HG03354 (cell line): ENCODE data around the gene SIK3.
"Not testable (repeated sequence)": the region's sequence is repeated elsewhere in the genome, so short reads cannot be mapped to it uniquely, and the experiment has no call there.

Experiments used
- ATAC-seq: cut with Tn5 transposase; IDR thresholded peaks from one replicate; pipeline ENCODE4 v1.9.1; 2021; ENCODE audit warnings: mild to moderate bottlenecking; ENCODE audit not compliant: unreplicated experiment, poor library complexity, severe bottlenecking

Gene SIK3

DNA sequence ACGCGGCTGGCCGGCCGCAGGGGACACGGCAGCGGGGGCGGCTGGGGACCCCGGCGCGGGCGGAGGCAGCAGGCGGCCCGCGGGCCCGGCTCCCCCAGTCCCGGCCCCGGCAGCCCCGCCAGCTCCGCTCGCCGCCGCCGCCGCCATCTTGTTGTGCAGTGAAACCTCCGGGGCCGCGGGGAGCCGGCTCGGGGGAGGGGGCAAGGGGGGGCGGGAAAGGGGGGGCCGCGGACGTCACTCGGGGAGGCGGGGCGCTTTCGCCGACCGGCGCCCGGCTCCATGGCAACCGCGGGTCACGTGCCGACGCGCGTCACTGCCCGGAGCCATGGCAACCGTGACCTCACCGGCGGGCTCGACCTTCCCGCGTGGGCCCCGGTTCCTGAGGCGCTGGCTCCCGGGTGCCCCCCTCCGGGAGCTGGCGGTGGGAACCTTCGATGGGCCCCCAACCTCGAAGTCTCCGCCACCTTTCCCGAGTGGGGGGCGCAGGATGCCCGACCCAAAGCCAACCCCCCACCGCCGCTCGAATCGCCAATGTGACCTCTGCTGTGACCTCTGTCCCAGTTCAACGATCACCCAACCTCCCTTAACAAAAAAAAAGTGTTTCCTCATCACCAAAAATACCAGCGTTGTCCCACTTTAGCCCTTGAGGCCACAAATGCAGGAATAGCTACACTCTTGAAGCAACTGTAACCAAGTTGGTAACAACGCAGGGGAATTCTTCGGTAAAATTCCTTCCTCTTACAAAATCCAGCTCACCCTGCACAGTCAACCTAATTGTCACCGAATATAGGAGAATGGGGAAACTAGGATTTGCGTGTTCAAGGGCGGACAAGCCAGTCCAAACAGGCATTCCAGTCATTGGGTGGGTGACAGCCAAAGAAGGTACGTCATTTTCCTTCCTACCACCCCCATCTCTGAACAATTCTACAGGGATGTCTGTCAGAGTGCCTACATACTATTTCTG, at the start of gene SIK3:
TSS of gene SIK3 (minus strand) at position 160 of the 964 bp plus-strand sequence. CDS start at position 147, 13 bp downstream.
- peak; percentile 80 for ATAC-seq

DNA sequence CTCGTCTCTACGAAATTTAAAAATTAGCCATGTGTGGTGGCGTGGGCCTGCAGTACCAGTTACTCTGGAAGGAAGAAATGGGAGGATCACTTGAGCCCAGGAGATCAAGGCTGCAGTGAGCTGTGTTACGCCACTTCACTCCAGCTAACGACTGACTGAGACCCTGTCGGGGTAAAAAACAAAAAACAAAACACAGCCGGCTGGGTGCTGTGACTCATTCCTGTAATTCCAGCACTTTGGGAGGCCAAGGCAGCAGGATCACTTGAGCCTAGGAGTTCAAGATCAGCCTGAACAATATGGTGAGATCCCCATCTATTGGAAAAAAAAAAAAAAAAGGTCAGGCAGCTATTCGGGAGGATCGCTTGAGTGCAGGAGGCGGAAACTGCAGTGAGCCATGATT, 48.3 kb upstream of the SIK3 start:
- no peak for ATAC-seq

DNA sequence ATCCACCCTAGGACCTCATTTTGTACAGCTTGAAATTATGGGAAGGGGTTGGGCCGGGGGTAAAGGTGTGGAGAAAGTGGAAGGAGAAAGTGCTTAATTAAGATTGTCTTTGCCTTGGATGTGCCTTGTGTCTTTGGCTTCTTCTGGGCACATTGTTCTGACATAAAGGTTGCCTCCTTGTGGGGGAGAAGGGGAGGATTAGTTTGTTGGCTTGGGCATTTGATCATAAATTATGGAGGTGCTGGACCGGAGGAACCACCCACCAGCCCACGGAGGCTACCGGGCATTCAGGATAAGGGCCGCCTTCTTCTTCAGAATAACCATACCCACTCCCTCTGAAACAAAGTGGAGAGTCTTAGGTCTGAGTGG, 47.1 kb upstream of the SIK3 start:
- no peak for ATAC-seq

DNA sequence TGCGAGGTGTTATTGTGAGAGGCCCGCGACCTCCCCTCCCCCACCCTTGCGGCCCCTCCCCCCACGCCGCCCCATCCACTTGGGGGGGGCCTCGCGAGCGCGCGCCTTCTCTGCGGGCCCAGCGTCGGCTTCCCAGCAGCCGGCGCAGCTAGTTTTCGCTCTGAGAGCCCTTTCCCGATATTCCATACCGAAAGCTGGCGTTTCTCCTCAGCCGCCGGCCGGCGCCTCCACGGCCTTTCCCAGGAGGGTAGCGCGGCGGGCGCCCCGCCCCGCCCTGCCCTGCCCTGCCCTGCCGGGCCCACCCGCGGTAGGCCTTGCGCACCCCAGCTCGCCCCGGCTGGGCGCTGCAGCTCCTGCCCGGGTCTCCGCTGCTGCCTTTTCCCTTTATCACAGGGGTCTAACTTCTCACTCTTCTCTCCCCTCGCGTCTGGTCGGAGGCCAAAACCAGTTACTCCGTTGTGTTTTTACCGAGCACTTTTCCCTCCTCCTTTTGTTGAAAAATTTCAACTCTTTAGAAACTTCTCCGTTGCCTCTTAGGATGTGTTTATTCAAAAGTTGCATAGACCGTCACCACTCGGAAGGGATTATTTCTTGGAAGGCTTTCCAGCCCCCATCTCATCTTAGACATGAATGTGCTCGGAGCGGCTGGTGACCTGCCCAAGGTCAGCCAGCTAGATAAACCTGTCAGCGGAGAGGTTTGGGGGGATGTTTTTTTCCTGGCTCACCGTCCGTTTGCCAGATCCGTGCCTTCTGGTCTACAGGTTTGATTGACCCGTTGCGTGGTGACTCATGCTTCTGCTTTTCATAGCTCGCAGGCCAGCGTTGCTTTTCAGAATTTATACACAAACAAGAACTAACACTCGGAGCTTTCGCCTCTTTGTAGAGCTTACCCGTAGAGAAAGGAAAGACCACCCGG, 46.5 kb upstream of the SIK3 start:
- peak; percentile 56 for ATAC-seq

DNA sequence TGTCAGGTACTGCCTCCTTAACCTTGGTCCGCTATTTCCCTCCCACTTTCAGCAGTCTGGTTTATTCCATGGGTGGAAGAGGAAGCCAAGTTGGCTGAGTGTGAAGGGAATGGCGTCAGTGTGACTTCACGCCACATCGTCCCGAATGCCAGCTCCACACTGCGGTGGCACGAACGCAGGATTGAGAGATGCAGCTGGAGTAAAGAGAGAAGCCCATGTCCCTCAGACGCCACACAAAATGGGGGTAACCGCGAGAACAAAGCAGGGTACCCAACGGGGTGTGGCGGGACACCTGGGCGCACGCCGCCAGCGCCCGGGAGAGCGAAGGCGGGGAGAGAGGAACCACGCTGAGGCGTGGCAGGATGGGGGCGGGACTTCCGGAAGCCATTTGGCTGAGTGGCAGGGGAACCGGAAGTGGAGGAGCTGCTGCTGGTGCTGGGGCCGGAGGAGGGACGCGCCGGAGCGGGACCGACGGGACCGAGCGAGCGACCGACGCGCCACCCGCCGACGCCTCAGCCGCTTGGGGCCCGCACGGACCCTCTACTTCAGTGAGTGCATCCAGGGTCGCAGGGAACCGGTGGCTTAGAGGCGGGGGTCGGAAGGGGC, 45.7 kb upstream of the SIK3 start, which contains the start of gene PAFAH1B2:
TSS of gene PAFAH1B2 (plus strand) at position 417 of the 606 bp plus-strand sequence. CDS start 8,161 bp downstream, outside the sequence.
- ATAC-seq, result peak; percentile 97

DNA sequence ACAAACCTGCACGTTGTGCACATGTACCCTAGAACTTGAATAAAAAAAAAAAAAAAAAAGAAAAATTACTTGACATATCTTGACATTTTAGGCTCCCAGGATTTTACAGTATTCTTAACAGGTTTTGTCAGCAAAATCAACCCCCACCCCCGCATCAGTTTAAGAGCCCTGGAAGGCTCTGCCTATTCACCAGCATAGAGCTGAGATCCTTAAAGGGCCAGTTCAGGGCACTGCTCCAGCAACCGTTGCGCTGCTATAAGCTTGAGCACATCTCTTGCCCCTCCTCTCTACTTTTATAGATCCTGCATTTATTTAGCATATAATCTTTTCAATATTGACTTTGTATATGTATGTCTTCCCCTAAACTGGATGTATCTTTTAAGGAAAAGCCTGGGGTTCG, 45.2 kb upstream of the SIK3 start:
- ATAC-seq, result peak; percentile 24

DNA sequence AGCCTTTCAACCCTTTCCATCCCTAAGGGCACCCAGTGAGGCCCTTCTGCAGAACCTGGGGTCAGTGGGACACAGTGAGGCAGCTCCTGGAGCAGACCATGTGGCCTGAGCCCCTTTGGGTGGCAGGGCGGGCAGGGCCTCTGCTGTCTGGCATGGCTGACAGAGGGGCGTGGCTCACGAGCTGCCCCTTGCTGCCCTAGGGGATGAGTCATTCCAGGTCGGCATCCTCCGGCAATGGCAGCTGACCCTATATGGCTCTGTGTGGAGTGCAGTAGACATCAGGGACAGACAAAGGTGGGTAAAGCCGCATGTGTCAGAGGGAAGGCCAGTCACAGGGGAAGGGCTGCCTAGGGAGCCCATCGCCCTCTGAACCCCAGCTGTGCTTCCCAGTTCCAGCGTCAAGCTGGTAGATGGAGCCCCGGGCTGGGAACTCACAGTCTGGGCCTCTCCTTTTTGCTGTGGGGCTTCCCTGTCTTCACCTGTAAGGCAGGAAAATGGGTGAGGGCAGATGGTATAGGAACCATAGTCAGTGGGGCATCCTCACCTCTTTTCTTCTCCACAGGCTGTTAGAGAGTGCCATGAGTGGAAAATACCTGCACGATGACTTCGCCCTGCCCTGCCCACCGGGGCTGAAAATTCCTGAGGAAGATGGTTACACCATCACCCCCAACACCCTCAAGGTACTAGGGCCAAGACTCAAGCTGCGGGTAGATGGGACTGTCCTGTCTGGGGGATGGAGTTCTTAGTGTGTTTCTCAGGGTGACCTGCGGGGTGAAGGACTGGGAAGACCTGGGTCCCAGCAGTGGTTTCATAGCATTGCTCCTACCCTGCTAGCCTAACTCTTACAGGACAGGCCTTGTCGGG, 39.2 kb upstream of the SIK3 start:
- not testable (repeated sequence) for ATAC-seq

DNA sequence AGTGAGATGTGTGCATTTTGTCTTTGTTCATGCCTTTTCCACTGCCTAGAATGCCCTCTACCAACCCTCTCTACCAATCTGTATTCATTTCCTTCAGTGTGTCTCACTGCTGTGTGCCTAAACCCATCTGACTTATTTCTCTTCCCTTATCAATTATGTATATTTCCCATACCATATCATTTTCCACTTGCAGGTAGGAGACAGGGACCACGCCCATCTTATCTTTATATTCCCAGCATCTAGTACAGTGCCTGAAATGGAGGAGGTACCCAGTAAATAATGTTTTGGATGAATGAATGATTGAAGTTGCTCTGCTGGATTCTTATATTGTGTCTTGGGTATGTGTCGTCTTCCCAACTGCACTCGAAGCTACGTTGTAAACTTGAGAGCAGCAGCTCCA, 36.8 kb upstream of the SIK3 start:
- not testable (repeated sequence) for ATAC-seq

DNA sequence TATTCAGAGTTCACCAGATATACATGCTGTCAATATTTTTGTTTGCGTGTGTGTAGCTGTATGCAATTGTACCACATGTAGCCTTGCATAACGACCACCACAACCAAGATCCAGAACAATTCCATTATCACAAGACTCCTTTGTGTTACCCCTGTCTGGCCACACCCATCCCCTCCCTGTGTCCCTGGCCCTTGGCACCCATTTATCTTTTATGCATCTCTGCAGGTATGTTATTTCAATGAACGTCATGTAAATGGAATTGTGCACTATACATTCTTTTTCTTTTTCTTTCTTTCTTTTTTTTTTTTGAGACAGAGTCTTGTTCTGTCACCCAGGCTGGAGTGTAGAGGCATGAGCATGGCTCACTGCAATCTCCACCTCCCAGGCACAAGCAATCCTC, 36.2 kb upstream of the SIK3 start:
- no peak for ATAC-seq

DNA sequence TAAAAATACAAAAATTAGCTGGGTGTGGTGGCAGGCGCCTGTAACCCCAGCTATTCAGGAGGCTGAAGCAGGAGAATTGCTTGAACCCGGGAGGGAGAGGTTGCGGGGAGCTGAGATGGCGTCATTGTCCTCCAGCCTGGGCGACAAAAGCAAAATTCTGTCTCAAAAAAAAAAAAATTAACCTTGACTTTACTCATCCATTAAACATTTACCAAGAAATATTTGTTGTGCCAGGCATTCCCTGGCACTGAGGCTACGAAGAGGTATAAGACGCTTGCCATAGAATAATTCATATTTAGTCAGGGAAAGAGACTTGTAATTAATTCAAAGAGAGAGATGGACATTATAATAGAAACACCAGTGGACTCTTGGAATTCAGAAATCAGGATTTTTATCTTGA, 32.7 kb upstream of the SIK3 start:
- no peak for ATAC-seq

DNA sequence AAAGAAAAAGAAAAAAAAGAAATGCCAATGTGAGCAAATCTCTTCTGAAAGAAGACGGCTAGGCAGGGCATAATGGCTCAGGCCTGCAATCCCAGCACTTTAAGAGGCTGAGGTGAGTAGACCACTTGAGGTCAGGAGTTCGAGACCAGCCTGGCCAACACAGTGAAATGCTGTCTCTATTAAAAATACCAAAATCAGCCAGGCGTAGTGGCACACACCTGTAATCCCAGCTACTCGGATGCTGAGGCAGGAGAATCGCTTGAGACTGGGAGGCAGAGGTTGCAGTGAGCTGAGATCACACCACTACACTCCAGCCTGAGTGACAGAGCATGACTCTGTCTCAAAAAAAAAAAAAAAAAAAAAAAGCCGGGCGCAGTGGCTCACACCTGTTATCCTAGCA, 32.2 kb upstream of the SIK3 start:
- not testable (repeated sequence) for ATAC-seq

DNA sequence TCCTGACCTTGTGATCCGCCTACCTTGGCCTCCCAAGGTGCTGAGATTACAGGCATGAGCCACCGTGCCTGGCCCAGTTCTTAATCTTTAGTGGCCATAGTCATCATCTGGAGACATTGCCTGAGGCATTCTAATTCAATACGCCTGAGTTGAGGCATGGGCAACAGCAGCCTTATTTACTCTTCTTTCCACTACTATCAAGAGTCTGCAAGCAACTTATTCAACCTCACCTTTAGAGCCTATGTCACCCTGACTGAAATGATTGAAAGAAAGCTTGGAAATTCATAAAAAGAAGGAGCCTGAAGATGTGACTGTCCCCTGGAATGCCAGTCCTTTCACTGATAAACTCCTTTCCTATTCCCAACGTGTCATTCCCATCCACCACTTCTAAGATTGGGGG, 30.1 kb upstream of the SIK3 start:
- ATAC-seq, result no peak

DNA sequence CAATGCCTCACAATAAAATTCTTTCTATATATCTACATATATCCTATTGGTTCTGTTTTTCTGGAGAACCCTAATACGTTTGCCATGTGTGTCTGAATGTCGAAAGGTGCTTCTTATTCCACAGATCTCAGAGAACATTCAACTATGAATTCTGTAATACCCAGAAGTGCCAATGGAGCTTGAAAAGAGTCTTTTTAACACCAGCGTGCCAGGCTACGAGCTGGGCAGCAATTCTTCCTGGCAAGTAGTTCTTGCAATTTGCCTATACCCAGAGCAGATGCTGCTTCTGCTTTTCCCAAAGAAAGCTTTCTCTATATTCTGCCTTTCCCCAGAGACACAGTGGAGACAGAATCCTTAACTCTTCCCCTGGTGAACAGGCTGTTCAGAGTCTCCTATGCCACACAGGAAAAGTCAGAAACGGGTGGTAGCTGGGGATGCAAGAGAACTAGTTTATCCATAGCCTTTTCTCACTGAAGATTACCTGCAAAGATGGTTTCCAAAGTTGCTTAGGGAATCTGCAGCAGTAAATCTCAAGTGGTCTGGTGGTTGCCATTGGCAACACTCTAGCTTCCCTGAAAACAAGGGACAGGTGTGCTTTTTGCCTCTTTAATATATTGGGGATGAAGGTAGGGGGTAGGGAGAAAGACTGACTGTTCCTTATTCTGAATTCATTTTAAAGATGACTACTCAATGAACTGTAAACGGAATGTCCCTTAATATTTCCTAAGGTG, 29.1 kb upstream of the SIK3 start:
- no peak for ATAC-seq

DNA sequence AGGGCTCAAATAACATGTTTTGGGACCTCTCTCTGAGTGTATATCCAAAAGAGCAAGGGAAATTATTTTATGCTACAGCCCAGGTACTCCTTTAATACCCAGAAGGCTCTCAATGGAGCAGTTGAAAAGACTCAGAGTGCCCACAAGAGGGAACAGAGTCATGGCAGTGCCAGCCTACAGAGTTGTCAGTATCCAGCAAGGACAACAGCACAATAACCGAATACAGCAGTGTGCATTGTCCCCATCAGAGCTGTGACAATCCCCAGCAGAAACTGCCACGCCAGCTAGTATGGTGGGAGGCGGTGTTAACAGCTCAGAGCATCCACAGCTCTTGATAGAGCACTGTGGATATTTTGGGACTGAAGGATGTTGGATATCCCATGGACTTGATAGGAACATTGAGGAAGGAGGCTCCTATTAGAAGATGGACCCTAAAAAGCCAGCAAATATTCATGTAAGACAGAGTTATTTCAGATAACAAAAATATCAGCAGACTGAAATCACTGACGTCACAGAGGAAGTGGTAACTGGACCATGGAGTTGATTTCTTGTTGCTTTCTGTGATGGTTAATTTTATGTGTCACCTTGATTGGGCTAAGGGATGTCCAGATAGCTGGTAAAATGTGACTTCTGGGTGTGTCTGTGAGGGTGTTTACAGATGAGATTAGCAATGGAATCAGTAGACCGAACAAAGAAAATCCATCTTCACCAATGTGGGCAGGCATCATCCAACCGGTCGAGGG, 28.2 kb upstream of the SIK3 start:
- ATAC-seq, result no peak

DNA sequence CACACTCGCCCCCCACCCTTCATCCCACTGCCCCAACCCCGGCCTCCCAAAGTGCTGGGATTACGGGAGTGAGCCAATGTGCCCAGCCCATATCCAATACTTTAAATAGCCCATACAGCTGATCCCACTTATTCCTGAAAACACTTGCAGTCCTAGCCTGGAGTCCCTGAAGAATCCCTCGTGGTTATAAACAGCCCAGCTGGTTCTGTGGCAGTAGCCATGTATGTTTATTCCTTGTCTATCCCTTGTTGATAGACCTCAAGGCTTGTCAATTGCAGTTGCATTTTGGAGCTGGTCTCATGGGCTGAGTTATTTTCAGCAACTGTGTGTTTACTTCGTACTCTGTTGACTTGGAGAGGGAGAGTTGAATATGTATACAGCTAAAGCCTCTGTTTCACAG, 24.3 kb upstream of the SIK3 start:
- ATAC-seq, result no peak

DNA sequence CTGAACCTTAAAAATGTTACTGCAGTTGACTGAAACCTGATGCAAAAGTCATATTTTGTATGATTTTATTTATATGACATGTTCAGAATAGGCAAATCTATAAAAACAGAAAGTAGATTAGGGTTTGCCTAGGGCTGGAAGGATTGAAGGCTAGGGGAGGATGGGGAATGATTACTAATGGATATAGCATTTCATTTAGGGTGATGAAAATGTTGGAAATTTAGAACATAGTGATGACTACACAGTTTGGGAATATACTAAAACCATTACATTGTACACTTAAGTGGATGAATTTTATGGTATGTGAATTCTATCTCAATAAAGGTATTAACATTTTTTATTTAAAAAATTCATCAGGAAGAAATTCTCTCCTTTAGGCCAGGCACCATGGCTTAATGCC, 22.9 kb upstream of the SIK3 start:
- no peak for ATAC-seq

DNA sequence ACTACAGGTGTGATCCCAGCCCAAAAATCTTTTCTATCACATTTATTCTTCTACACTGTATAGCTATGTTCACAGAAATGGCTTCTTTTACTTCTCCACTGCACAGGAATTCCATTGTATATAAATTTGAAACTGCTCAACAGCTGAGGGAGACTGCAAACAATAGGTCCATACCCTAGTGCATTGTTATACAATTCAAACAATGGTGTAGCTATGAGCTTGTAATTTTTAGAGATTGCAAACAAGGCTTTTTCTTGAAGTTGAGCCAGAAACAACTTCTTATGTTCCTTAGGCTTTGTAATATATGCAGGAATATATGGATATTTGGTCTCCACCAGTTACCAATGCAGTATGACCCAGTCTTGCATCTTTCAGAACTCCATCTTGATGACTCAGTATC, 19.5 kb upstream of the SIK3 start:
- ATAC-seq, result no peak

DNA sequence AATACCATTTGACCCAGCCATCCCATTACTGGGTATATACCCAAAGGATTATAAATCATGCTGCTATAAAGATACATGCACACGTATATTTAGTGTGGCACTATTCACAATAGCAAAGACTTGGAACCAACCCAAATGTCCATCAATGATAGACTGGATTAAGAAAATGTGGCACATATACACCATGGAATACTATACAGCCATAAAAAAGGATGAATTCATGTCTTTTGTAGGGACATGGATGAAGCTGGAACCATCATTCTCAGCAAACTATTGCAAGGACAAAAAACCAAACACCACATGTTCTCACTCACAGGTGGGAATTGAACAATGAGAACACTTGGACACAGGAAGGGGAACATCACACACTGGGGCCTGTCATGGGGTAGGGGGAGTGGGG, 14.7 kb upstream of the SIK3 start:
- not testable (repeated sequence) for ATAC-seq
